NCI-H2196 (cell line): ENCODE measurements around the gene SNN.

Experiments used
- DNase-seq: peaks from one replicate; lab custom pipeline; 2025; ENCODE audit not compliant: unreplicated experiment; lab: John Stamatoyannopoulos, UW

SNN gene

DNA sequence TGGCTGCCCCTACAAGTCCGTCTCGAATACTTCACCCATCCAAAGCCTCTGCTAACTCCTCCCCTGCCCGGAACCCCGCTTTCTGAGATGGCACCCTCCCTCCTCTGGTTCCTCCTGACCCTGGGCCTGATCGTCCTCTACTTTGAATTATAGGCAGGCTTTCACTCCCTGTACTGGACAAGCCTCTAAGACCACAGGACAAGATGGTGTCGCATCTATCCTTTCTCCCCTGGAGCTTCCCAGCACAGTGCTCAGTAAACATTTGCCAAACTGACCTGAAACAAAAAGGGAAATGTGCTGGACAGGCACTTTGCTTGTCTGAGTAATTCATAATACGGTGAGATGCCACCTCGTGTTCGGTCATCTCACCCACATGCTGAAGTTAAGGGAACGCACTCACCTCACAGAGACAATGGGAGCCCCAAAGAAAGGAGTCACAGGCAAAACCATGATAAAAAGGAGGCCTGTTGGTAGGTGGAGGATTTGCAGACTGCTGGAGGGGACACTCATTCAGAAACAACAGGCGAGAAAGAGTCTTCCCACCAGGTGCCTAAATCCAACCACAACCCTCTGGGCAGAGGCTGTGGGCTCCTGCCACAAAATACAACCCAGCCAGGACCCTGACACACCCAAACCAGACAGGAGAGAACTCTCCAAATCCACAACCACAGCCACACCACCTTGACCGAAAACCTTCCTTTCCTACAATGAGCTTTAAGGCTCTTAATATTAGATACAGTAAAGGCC, 28.2 kb downstream of the SNN start:
- no peak for DNase-seq

DNA sequence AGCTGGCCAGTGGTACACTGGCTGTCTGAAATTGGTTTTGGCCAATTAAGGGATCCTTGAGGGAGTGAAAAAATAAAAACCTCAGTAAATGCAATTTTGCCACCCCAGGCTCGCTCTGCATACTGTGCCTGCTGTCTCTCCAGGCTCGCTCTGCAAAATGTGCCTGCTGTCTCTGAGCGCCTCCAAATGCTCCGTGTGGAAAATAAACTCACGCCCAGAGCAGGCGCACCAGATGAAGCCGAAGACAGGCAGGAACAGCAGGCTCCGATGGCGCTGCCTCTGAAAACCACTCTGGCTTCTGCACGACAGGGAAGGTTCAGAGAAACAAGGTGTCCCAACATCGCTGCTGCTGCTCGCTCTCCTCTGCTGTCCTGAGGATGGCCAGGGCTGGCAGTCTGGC, 29.1 kb downstream of the SNN start:
- no peak for DNase-seq

DNA sequence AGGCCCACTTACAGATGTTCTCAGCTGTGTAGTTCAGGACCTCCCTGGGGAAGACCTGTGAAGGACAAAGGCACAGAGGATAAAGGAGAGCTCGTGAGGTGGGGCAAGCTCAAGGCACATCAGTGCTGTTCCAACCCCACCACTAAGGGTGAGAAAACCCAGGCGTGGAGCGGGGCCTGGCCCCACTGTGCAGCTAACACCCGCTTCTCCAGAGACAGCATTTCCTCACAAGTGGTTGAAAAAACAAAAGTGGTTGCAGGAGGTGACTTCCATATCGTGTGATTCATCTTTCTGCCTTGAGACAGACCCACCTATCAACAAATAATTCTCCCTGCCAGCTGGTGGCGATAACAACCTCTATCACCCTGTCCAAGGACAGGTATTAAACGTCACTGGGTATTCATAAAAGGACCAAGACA, 30.0 kb downstream of the SNN start:
- no peak for DNase-seq

DNA sequence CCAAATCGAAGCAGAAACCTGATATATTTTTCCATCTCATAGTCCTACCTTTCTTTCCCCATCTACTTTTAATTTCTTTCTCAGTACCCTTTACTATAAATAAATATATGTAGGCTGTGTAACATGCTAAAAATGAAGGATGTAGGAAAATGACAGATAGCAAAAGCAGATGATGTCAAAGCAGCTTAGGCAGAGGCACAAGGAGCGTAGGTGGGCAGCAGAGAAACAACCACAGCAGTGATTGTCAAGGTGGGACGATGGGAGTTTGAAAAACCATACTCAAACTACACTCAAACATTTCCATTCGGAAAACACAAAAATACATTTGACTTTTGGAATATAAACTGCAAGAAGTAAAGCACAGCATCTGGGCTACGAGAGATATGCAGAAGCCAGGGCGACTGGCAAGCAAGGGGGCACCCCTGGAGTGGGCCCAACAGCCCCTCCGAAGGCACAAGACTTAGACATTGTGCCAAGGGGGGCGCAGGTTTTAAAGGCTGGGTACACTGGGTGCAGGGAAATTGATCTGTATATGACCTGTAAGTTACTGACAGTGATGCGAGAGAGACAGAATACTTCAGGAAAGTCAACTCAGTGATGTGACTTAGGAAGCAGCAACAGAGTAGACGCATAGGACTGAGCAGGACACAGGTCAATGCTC, 31.1 kb downstream of the SNN start:
- DNase-seq, result no peak

- no peak for DNase-seq
Observed at GRCh38 chr16:11700264-11701029, 32.2 kb downstream of the SNN start.

GRCh38 chr16:11705311-11706025, 37.2 kb downstream of the SNN start:
- no peak for DNase-seq

DNA sequence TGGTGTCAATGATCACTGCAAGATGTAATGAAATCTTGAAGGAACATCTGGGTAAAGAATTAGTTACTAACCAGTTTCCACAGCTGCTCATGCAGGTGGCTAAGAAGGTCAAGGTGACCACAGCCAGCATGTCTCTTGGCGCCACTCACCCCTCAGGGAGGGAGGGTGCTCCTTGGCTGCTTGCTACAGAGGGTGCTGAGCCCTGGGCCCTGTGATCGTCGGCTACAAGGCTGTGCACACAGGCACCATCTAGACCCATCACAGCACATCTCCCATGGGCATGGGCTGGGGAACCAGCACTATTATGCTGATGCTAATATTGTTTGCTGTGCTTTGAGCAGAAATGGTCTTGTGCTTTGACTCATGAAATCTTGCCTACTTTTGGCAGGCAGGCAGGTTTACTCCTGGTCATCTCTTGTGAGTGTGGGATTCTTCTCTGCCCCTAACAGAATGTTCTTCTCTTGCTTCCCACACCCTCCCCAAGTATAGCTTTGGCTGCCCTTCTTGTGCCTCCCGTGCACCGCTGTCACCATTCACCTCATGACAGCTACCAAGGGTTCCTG, 38.0 kb downstream of the SNN start:
- DNase-seq, result no peak

- no peak for DNase-seq
Observed at GRCh38 chr16:11707679-11708197, 39.5 kb downstream of the SNN start.

DNA sequence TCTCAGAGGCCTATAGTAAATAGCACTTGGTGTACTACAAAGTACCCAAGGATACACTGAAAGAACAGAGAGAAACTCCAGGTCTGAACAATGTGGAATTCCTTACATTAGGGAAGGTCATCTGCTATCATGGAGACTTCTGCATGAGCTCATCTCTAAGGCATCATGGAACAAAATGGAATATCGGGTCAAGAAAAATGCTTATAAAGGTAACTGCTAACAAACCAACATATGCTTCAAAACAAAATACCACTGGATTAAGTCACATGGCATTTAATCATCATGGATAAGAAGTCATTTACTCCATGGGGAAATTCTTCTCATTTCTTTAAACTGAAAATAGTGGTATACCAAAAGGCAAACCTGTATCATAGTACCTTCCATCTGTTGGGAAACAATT, 40.2 kb downstream of the SNN start:
- no peak for DNase-seq

DNA sequence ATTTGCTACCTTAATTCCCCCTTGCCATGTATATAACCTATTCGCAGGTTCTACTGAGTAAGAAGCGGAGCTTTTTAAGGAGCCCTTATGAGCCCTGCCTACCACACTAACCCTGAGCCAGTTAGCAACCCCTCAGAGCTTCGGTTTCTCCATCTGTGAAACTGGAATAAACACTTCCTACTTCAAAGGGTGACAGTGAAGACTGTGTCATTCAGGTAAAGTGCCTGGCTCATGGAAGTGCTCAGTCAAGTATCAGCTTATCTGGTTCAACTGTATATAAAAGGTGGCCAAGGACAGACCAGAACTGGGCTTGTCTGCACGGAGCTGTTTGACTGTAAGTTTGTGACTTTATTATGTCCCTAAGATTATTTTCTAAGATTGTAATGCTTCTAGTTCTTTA, 43.4 kb downstream of the SNN start:
- no peak for DNase-seq

GRCh38 chr16:11712122-11712521, 43.9 kb downstream of the SNN start:
- DNase-seq, result no peak

- no peak for DNase-seq
Observed at GRCh38 chr16:11715246-11715947, 47.1 kb downstream of the SNN start.

GRCh38 chr16:11716336-11716735, 48.1 kb downstream of the SNN start:
- no peak for DNase-seq

- DNase-seq, result no peak
Observed at GRCh38 chr16:11717811-11718210, 49.6 kb downstream of the SNN start.

- no peak for DNase-seq
Observed at GRCh38 chr16:11719171-11719570, 50.9 kb downstream of the SNN start.

GRCh38 chr16:11719762-11720161, 51.5 kb downstream of the SNN start:
- no peak for DNase-seq

DNA sequence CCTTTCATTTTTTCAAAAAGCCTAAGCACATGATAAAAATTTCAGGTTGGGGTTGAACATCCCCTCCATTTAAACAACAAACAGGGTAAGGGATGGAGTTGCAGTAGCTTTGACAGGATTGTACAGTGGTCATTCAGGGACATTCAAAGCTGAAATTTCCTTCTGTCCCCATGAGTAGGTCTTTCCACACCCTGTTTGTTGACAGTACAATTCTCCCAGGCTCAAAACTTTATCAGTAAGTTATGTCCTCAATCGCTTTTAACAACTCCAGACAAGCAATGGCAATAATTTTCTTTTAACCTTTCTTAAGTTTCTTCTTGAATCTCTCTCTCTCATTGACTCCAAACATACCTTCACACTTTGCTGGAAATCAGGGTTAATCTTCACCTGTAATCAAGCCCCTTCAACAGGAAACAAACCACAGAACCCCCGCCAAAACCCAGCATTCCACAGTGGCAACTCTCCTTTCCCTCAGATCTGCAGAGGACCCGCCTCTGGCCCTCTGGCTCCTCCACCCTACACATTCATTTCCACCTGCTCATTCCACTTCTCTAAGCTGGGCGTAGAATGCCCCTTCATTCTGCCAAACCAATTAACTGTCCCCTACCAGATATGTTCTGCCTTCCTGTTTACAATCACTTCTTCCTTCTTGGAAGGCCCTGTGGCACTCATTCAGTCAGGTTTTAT, 53.7 kb downstream of the SNN start:
- DNase-seq, result no peak

GRCh38 chr16:11722468-11722808, 54.2 kb downstream of the SNN start:
- no peak for DNase-seq

- DNase-seq, result no peak
Observed at GRCh38 chr16:11725457-11725856, 57.2 kb downstream of the SNN start.

- no peak for DNase-seq
Observed at GRCh38 chr16:11726008-11726407, 57.8 kb downstream of the SNN start.
